ENCODE results near the gene BAZ2A.
"Not testable (repeated sequence)": the region's sequence is repeated elsewhere in the genome, so short reads cannot be mapped to it uniquely, and the experiment has no call there.

BAZ2A gene

GRCh38 chr12:56591961-56592360 is 38.2 kb downstream of the BAZ2A start:
- DNase-seq, result no peak

GRCh38 chr12:56591126-56591525 is 39.0 kb downstream of the BAZ2A start:
- no peak for DNase-seq

GRCh38 chr12:56590237-56590830 is 39.8 kb downstream of the BAZ2A start:
- DNase-seq, result no peak

- no peak for DNase-seq
Measured at GRCh38 chr12:56589783-56590182, 40.3 kb downstream of the BAZ2A start.

- DNase-seq, result no peak
Measured at GRCh38 chr12:56585098-56585497, 45.0 kb downstream of the BAZ2A start.

GRCh38 chr12:56581418-56582145 is 48.5 kb downstream of the BAZ2A start:
- no peak for DNase-seq

GRCh38 chr12:56578983-56579546 is 51.1 kb downstream of the BAZ2A start:
- no peak for DNase-seq

- not testable (repeated sequence) for DNase-seq
Measured at GRCh38 chr12:56577248-56577647, 52.9 kb downstream of the BAZ2A start.

- no peak for DNase-seq
Measured at GRCh38 chr12:56574210-56574609, 55.9 kb downstream of the BAZ2A start.

GRCh38 chr12:56572288-56572687 is 57.8 kb downstream of the BAZ2A start:
- no peak for DNase-seq

GRCh38 chr12:56571121-56571520 is 59.0 kb downstream of the BAZ2A start:
- DNase-seq, result no peak

GRCh38 chr12:56568146-56568545 is 62.0 kb downstream of the BAZ2A start:
- DNase-seq, result no peak

GRCh38 chr12:56565510-56566101 is 64.5 kb downstream of the BAZ2A start:
- no peak for DNase-seq

GRCh38 chr12:56551070-56551469 is 79.1 kb downstream of the BAZ2A start:
- DNase-seq, result no peak

GRCh38 chr12:56546680-56547079 is 83.4 kb downstream of the BAZ2A start:
- DNase-seq, result no peak

All from NCI-H1048 (cell line).